ENCODE data around the gene SLC50A1.

DNA sequence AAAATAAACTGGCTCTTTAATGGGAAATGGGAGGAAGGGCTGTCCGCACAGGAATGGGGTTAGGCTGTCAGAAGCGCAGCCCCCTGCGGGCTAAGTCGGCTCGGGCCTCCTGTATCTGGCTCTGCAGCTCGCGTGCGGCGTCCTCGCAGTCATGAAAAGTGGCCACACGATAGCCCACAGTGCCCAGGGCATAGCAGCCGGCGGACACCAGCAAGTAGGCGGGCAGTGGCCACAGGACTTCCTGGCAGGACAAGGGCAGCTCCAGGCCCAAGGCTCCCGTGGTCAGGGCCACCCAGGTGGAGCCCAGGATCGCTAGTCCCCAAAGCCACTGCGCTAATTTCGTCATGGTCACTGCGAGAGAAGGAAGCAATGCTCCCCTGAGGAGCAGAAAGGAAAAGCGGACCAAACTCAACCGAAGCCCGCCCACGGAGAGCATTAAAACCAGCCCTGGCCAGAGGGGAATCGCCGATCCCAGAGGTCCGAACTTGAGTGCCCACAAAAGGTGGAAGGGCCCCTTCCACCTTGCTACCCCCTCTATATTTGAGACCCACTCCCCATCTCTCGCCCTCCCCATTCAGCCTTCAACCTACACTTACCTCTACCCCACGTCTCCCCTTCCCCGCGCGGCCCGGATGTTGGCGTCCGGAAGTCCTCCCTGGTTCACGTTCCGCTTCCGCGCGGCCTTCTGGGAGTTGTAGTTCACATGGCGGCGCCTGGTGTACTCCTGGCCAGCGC lies 4.4 kb downstream of the SLC50A1 start, which contains the start of gene DPM3:
- TF ChIP-seq ELK1 (IDR thresholded peaks at IDR 0.05; ENCODE audit: low read depth, low read length) = no peak
- TF ChIP-seq, protein P1, sequence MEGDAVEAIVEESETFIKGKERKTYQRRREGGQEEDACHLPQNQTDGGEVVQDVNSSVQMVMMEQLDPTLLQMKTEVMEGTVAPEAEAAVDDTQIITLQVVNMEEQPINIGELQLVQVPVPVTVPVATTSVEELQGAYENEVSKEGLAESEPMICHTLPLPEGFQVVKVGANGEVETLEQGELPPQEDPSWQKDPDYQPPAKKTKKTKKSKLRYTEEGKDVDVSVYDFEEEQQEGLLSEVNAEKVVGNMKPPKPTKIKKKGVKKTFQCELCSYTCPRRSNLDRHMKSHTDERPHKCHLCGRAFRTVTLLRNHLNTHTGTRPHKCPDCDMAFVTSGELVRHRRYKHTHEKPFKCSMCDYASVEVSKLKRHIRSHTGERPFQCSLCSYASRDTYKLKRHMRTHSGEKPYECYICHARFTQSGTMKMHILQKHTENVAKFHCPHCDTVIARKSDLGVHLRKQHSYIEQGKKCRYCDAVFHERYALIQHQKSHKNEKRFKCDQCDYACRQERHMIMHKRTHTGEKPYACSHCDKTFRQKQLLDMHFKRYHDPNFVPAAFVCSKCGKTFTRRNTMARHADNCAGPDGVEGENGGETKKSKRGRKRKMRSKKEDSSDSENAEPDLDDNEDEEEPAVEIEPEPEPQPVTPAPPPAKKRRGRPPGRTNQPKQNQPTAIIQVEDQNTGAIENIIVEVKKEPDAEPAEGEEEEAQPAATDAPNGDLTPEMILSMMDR (IDR thresholded peaks at IDR 0.05) = no peak

Measured in A549 (cell line).